ENCODE results near the gene PRSS50.

The PRSS50 gene

DNA sequence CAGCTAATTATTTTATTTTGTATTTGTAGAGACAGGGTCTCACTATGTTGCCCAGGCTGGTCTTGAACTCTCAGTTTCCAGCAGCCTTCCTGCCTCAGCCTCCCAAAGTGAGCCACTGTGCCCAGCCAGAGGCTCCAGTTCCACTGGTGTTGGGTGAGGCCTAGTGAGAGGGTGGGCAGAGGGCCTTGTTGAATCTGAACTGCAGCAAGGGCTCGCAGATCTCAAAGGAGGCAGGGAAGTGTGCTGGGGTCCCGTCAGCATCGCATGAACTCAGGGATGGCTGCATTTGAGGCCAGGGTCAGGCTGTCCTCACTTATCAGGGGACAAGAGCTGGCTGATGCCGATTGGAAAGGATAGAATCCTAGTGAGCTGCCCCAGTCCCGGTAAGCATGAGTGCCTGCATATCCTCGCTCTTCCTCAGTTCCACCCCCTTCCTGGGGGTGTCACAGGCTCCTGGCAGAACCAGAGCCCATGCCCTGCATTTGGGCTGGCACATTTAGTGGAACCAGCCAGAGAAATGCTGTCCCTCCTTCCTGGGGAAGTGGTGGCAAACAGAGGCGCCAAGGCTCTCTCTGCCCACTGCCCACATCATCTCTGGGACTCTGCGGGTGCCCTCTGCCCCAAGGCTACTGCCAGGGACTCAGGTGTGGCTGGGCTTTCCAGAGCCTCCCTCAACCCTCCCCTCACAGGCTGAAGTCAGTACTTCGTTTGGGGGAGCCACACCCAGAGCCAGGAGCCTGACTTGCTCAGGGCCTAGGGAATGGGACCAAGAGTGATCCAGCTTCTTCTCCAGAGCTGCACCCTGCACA lies 48.3 kb downstream of the PRSS50 start:
- DNase-seq = no peak

DNA sequence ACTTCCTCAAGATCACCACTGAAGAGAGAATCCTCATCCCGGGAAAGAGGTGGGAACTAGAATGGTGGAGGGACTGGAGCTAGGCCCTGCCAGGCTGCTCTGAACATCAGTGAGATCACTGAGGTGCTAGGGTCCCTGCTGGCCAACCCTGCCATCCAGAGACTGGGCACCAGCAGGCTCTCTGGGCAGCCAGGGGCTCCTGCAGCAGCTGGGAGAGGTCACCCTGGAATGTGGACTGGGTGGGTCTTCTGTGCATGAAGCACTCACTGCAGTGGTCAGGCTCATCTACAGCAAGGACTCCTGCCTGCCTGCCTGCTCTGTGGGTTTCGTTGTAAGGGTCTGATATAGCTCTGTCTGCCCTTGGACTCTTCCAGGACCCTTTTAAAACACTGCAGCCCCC lies 49.1 kb downstream of the PRSS50 start:
- DNase-seq = no peak

- no peak for DNase-seq
Measured at GRCh38 chr3:46668116-46668515, 49.6 kb downstream of the PRSS50 start.

DNA sequence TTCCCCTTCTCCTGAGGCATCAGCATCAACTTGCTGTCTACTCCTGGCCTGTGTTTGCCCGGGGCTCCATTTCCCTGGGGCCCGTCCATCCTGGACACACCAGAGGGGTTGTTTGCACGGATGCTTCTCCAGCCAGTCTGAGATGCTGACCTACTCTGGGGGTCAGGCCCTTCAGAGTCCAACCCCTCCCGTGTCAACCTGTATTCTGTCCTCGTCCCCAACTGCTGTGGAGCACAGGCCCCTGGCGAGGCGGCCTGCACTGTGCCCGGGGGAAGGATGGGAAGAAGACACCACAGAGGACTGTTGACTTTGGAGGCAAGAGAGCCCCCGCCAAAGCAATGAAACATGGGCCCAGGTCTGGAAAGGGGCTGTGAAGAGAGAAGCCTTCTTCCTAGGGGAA lies 50.0 kb downstream of the PRSS50 start:
- no peak for DNase-seq

GRCh38 chr3:46667061-46667621 lies 50.5 kb downstream of the PRSS50 start:
- no peak for DNase-seq

GRCh38 chr3:46666453-46666845 lies 51.2 kb downstream of the PRSS50 start:
- no peak for DNase-seq

- no peak for DNase-seq
Measured at GRCh38 chr3:46665763-46666452, 51.8 kb downstream of the PRSS50 start.

GRCh38 chr3:46664971-46665762 lies 52.5 kb downstream of the PRSS50 start:
- DNase-seq = no peak

DNA sequence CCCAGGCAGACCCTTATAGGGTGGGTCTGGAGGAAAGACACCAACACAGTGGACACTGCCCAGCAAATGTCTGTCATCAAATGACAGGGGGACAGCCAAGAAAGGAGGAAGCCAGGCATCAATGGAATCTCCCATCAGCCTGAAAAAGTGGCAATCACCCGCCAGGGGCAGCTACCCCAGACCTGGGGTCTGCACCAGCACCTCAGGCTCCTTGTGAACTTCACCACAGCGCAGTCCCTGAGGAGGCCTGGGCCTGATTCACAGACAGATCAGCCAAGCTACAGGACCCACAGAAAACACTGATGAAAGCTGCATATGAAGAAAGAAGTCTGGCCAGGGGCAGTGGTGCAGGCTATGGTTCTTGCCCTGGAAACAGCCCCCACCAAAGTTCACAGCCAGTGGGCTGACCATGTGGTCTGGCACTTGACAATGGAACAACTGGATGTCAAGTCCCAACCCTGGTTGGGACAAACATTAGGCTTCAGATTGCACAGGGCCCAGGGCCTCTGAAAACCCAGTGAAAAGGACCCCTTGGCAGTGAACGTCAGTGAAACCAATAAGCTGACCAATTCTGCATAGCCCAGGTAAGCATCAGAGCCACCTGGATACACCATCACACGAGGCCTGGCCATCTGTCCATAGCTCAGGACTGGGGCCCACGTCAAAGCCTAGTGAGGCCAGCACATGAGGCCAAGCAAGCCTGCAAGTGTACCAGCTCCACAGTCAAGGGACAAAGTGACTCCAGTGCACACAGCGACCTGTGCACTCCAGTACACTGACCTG lies 53.3 kb downstream of the PRSS50 start:
- DNase-seq = no peak

DNA sequence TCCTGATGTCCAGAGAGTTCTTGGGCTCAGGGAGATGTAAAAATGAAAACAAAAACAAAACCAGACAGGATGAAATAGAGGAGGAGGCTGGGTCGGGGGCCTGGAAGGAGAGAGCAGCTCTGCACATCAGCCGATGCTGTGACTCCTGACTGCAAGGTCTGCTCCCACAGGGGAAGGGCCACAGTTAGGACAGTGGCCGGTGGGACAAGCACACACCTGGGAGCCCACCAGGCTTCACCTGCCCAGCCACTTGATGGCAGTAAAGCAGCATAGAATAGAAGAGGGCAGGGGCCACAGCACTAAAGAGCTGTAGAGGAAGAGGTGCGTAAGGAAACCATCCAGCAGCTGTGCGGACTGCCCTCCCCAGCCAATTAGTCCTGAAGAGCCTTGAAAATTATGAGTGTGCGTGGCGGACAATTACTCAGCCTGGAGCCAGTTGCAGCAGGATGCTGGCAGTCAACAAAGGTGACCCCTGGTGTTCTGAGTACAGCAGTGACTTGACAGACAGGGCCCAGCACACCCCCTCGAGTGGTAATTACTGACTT lies 54.0 kb downstream of the PRSS50 start:
- no peak for DNase-seq

DNA sequence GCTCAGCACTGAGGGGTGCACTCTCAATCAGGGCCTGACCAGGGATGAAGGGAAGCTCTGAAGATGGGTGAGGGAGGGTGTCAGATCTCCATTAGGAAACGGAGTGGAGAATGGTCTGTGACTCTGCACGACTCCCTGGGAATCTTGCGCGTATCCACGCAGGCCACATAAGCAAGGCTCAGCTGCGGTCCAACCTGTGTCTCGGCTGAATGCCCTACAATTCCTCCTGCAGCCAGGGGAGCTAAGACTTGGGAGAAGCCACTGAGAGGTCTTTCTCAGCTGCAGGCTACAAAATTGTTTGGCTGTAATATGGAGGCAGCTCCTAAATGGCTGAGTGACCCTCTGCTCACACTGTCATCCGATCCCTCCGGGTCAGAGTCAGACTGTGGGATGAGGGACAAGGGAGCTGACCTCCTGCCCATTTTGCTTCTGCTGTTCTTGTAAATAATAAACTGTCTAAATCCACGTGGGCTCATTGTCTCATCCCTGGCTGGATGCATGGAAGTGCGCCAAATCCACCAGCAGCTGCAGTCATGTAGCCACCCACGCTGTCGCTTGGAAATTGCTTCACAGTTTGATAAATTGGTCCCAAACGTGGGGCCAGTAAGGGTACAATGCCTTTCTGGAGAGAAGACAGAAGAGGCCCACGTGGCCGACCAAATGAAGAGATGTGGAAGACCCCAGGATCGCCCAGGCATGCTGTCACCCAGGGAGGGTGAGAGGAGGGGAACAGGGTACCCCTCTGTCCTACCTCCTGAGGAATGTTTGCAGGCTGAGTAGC lies 54.7 kb downstream of the PRSS50 start:
- DNase-seq = no peak
